ENCODE measurements around the gene ALG10. TPM values are rescaled to one million over a fixed set of nuclear protein-coding genes. Genes with fewer than 3 reads are reported as not detected.

The ALG10 gene
- total RNA-seq, 1 donor from 2014 or later, result 33.4 TPM

Small RNAs within 50 kb of the gene (small RNA-seq; reads per million reads assigned to genes)
- gene RF00019, result not detected

Measured in frontal cortex (tissue), 1 donor.